K562 (cell line): ENCODE data around the gene NECAB2. TPM values are rescaled to one million over a fixed set of nuclear protein-coding genes. Genes with fewer than 3 reads are reported as not detected.

Experiments
- CREM ChIP-seq: IDR thresholded peaks from 2 replicates; pipeline ENCODE4 v1.6.1; 2014; ENCODE audit warnings: antibody characterized with exemption, low read depth
- CTBP1 ChIP-seq: fragments of 450-650 bp; IDR thresholded peaks from 2 replicates; pipeline ENCODE4 v1.6.1; 2016; ENCODE audit warnings: borderline replicate concordance
- GATA2 ChIP-seq: sonication (generic); formaldehyde crosslinking; IDR thresholded peaks from 2 replicates; pipeline ENCODE4 v1.4.0; 2020; ENCODE audit warnings: mild to moderate bottlenecking, missing genetic modification reagents
- HNRNPH1 ChIP-seq: fragments of 200-400 bp; formaldehyde crosslinking; optimal IDR thresholded peaks from 2 replicates; pipeline ENCODE3; 2017; ENCODE audit warnings: low read depth, mild to moderate bottlenecking, low read length, moderate library complexity
- MAFK ChIP-seq: IDR thresholded peaks from 2 replicates; pipeline ENCODE4 v1.6.1; 2011; ENCODE audit warnings: low read length, improper control_type of control experiment
- MBD2 ChIP-seq: sonication (generic); IDR thresholded peaks from 2 replicates; pipeline ENCODE4 v1.6.1; 2016; ENCODE audit warnings: low read depth, borderline replicate concordance
- PHF21A ChIP-seq: fragments of 450-650 bp; IDR thresholded peaks from 2 replicates; pipeline ENCODE4 v1.6.1; 2017; ENCODE audit warnings: low read depth, borderline replicate concordance
- RAD21 ChIP-seq, 2 experiments: fragments of 250-450 bp in 1 of 2; fragments of 450-650 bp in 1 of 2; sonication (Bioruptor Pico) in 1 of 2; formaldehyde crosslinking in 1 of 2; IDR thresholded peaks in 1 of 2; conservative IDR thresholded peaks in 1 of 2; 2 replicates each; pipeline versions ENCODE4 v1.4.0 to v1.8.0; 2020 to 2022; ENCODE audit warnings: mild to moderate bottlenecking in 2 of 2, moderate library complexity in 1 of 2
- SMAD4 ChIP-seq: fragments of 250-450 bp; sonication (Bioruptor Pico); conservative IDR thresholded peaks from 2 replicates; pipeline ENCODE4 v1.8.0; 2021; ENCODE audit warnings: inconsistent platforms, mild to moderate bottlenecking, moderate library complexity
- SMC3 ChIP-seq: conservative IDR thresholded peaks from 2 replicates; pipeline ENCODE4 v1.6.1; 2011; ENCODE audit warnings: low read depth, low read length, improper control_type of control experiment; ENCODE audit not compliant: insufficient read depth
- SP1 ChIP-seq: sonication (generic); formaldehyde crosslinking; IDR thresholded peaks from 2 replicates; pipeline ENCODE4 v1.8.1; 2022; ENCODE audit warnings: mild to moderate bottlenecking, missing genetic modification reagents
- SREBF2 ChIP-seq: sonication (generic); formaldehyde crosslinking; IDR thresholded peaks from 2 replicates; pipeline ENCODE4 v1.4.0; 2020; ENCODE audit warnings: mild to moderate bottlenecking, missing genetic modification reagents
- THRAP3 ChIP-seq: fragments of 450-650 bp; IDR thresholded peaks from 2 replicates; pipeline ENCODE4 v1.6.1; 2016; ENCODE audit warnings: mild to moderate bottlenecking, inconsistent platforms, borderline replicate concordance
- U2AF1 ChIP-seq: fragments of 200-400 bp; formaldehyde crosslinking; optimal IDR thresholded peaks from 2 replicates; pipeline ENCODE3; 2017; ENCODE audit warnings: mild to moderate bottlenecking, low read depth, low read length, moderate library complexity
- USF1 ChIP-seq: sonication (generic); formaldehyde crosslinking; IDR thresholded peaks from 2 replicates; pipeline ENCODE4 v1.9.0; 2022; ENCODE audit warnings: mild to moderate bottlenecking, missing genetic modification reagents
- ZNF146 ChIP-seq: IDR thresholded peaks from one replicate; pipeline ENCODE4 v1.6.1; 2018; ENCODE audit warnings: missing compliant biosample characterization; ENCODE audit not compliant: unreplicated experiment
- ZNF431 ChIP-seq: sonication (generic); formaldehyde crosslinking; IDR thresholded peaks from 2 replicates; pipeline ENCODE4 v1.8.0; 2022; ENCODE audit warnings: mild to moderate bottlenecking, missing genetic modification reagents
- ZNF696 ChIP-seq: fragments of 250-450 bp; sonication (Bioruptor Pico); conservative IDR thresholded peaks from 2 replicates; pipeline ENCODE4 v1.4.0; 2020; ENCODE audit warnings: mild to moderate bottlenecking, moderate library complexity
- ZNF785 ChIP-seq: fragments of 250-450 bp; sonication (Bioruptor Pico); IDR thresholded peaks from 2 replicates; pipeline ENCODE4 v1.4.0; 2020; ENCODE audit warnings: mild to moderate bottlenecking
- polyA plus RNA-seq, 8 experiments: library from polyadenylated mRNA; depleted of rRNA in 4 of 8; stranded (reverse) in 5 of 8; unstranded in 3 of 8; fragments of >200 nt; fragmentation: Nextera tagmentation in 2 of 8; fragmentation: Illumina TruSeq in 1 of 8; extraction: Ambion mirVana in 2 of 8; extraction: Trizol in 1 of 8; gene quantifications; 2 replicates each; pipeline versions ENCODE4 v1.2.1 to v1.2.3, GENCODE V29; 2011 to 2014; ENCODE audit warnings: inconsistent platforms in 1 of 8, missing spikeins in 1 of 8
- total RNA-seq, 7 experiments: library from RNA; depleted of rRNA in 6 of 7; stranded (reverse); fragments of >200 nt in 6 of 7; fragmentation: Illumina TruSeq in 2 of 7; extraction: Trizol in 2 of 7; gene quantifications; 2 replicates each; pipeline versions ENCODE4 v1.2.1 to v1.2.3, GENCODE V29; 2011 to 2021; ENCODE audit warnings: low replicate concordance in 1 of 7
- TF ChIP-seq, protein P1 (sequence below): fragments of 250-450 bp; sonication (Bioruptor Pico); IDR thresholded peaks from 2 replicates; pipeline ENCODE4 v1.8.0; 2021; ENCODE audit warnings: mild to moderate bottlenecking, moderate library complexity
- TF ChIP-seq, protein P2 (sequence below): fragments of 250-450 bp; sonication (Bioruptor Pico); IDR thresholded peaks from 2 replicates; pipeline ENCODE4 v1.4.0; 2020; ENCODE audit warnings: mild to moderate bottlenecking, moderate library complexity, borderline replicate concordance

The NECAB2 gene
- total and polyA plus RNA-seq, 9 of the 15 experiments (the other 6 are each of a cell fraction or from before 2014, with no cell fraction given), result 0.03 to 0.28 TPM; not detected in 7

- TF ChIP-seq, protein P1, sequence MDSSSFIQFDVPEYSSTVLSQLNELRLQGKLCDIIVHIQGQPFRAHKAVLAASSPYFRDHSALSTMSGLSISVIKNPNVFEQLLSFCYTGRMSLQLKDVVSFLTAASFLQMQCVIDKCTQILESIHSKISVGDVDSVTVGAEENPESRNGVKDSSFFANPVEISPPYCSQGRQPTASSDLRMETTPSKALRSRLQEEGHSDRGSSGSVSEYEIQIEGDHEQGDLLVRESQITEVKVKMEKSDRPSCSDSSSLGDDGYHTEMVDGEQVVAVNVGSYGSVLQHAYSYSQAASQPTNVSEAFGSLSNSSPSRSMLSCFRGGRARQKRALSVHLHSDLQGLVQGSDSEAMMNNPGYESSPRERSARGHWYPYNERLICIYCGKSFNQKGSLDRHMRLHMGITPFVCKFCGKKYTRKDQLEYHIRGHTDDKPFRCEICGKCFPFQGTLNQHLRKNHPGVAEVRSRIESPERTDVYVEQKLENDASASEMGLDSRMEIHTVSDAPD (CRISPR knock-in tag), result no peak
- TF ChIP-seq USF1 (CRISPR knock-in tag) (no peak), CREM (peak; percentile 30; the same call in 1 of the 2 replicates), PHF21A (no peak), ZNF146 (CRISPR knock-in tag) (no peak), ZNF785 (CRISPR knock-in tag) (no peak), SMAD4 (CRISPR knock-in tag) (peak; percentile 45; the same call in 1 of the 2 replicates), ZNF696 (CRISPR knock-in tag) (no peak), SMC3 (peak; percentile 75; the same call in 1 of the 2 replicates), U2AF1 (no peak), SP1 (CRISPR knock-in tag) (no peak), GATA2 (CRISPR knock-in tag) (no peak), RAD21 (CRISPR knock-in tag; conservative IDR thresholded peaks at IDR 0.05 in 1 of 2, IDR thresholded peaks at IDR 0.05 in 1 of 2) (peak; percentile 53 to 80), MAFK (no peak), THRAP3 (no peak), ZNF431 (CRISPR knock-in tag) (no peak), CTBP1 (peak; percentile 70; the same call in 1 of the 2 replicates), SREBF2 (no peak), MBD2 (no peak), HNRNPH1 (no peak)
- TF ChIP-seq, protein P2, sequence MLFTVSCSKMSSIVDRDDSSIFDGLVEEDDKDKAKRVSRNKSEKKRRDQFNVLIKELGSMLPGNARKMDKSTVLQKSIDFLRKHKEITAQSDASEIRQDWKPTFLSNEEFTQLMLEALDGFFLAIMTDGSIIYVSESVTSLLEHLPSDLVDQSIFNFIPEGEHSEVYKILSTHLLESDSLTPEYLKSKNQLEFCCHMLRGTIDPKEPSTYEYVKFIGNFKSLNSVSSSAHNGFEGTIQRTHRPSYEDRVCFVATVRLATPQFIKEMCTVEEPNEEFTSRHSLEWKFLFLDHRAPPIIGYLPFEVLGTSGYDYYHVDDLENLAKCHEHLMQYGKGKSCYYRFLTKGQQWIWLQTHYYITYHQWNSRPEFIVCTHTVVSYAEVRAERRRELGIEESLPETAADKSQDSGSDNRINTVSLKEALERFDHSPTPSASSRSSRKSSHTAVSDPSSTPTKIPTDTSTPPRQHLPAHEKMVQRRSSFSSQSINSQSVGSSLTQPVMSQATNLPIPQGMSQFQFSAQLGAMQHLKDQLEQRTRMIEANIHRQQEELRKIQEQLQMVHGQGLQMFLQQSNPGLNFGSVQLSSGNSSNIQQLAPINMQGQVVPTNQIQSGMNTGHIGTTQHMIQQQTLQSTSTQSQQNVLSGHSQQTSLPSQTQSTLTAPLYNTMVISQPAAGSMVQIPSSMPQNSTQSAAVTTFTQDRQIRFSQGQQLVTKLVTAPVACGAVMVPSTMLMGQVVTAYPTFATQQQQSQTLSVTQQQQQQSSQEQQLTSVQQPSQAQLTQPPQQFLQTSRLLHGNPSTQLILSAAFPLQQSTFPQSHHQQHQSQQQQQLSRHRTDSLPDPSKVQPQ, result no peak
Observed at GRCh38 chr16:83926726-83927397, 41.2 kb upstream of the NECAB2 start (continued).
